Tibial nerve (tissue), 3 donors: Measurements from ENCODE around the gene CKS1B.

Experiments used
- POLR2A ChIP-seq, 2 donors: fragments of 450-650 bp; IDR thresholded peaks; one replicate each; pipeline ENCODE4 v1.6.1; 2017; ENCODE audit warnings: antibody characterized with exemption in 2 of 2, mild to moderate bottlenecking in 2 of 2, moderate library complexity in 2 of 2
- TF ChIP-seq, protein P1 (sequence below), 5 experiments: fragments of 200-600 bp in 3 of 5; fragments of 450-650 bp in 2 of 5; sonication (generic) in 3 of 5; IDR thresholded peaks; one replicate each; pipeline ENCODE4 v1.5.1; 2016 to 2019; ENCODE audit warnings: antibody characterized with exemption in 5 of 5, mild to moderate bottlenecking in 3 of 5, moderate library complexity in 2 of 5

DNA sequence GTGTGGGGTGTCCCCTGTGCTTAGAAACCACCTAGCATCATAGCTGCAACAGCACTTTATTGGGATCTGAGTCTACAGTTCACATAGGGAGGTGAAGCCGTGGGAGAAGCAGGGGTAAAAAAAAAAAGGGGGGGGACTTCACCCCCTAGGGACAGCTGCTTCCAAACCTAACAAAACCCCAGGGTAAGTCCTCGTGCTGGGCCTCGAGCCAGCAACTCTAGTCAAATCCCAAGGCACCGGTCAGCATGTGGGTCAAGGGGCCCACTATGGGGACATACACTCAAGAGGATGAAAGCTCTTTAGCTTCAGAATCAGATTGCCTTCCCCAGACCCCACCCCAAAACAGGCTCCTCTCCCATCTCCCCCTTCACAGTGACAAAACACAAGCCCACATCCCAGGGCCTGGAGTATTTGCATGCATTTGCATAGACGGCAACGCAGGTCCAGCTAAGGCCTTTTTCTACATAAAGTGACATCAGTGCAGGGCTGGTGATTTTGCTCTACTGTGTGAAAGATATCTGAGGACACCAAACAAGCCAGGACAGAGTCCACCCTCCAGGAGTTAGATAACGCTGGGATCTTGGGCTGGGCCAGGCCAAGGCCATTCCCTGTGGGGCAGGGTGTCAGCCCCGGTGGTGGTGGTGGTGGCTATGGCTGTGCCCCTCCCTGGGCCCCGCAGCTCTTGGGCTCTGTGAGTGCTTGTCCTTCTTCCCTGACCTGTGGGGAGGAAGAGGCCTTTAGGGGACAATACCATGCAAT is 29.9 kb upstream of the CKS1B start:
- TF ChIP-seq POLR2A (IDR thresholded peaks at IDR 0.05): no peak
- TF ChIP-seq, protein P1, sequence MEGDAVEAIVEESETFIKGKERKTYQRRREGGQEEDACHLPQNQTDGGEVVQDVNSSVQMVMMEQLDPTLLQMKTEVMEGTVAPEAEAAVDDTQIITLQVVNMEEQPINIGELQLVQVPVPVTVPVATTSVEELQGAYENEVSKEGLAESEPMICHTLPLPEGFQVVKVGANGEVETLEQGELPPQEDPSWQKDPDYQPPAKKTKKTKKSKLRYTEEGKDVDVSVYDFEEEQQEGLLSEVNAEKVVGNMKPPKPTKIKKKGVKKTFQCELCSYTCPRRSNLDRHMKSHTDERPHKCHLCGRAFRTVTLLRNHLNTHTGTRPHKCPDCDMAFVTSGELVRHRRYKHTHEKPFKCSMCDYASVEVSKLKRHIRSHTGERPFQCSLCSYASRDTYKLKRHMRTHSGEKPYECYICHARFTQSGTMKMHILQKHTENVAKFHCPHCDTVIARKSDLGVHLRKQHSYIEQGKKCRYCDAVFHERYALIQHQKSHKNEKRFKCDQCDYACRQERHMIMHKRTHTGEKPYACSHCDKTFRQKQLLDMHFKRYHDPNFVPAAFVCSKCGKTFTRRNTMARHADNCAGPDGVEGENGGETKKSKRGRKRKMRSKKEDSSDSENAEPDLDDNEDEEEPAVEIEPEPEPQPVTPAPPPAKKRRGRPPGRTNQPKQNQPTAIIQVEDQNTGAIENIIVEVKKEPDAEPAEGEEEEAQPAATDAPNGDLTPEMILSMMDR (IDR thresholded peaks at IDR 0.05): no peak
